H9 (cell line): ENCODE data around the gene SNTG2. TPM values are rescaled to one million over a fixed set of nuclear protein-coding genes. Genes with fewer than 3 reads are reported as not detected.

Source experiments
- DNase-seq: peaks from one replicate; pipeline ENCODE4 v3.0.0-alpha.2; 2017
- H2AFZ ChIP-seq: one replicate; pipeline ENCODE4 v1.6.1; 2013; ENCODE audit warnings: mild to moderate bottlenecking, low read length, control low read depth, moderate library complexity
- H2AK5ac ChIP-seq: 2 replicates; pipeline ENCODE4 v1.6.1; 2013; ENCODE audit warnings: low read length, control low read depth, mixed read lengths; ENCODE audit not compliant: insufficient read length
- H2BK120ac ChIP-seq: one replicate; pipeline ENCODE4 v1.6.1; 2013; ENCODE audit warnings: low read depth, mild to moderate bottlenecking, low read length, control low read depth, inconsistent platforms; ENCODE audit not compliant: poor library complexity, severe bottlenecking
- H2BK12ac ChIP-seq: 2 replicates; pipeline ENCODE4 v1.6.1; 2013; ENCODE audit warnings: low read length, control low read depth, mixed read lengths, low read depth; ENCODE audit not compliant: insufficient read length
- H2BK15ac ChIP-seq: 2 replicates; pipeline ENCODE4 v1.6.1; 2013; ENCODE audit warnings: low read depth, low read length, control low read depth
- H2BK20ac ChIP-seq: one replicate; pipeline ENCODE4 v1.6.1; 2013; ENCODE audit warnings: low read depth, mild to moderate bottlenecking, low read length, control low read depth, inconsistent platforms; ENCODE audit not compliant: poor library complexity, severe bottlenecking
- H2BK5ac ChIP-seq: 2 replicates; pipeline ENCODE4 v1.6.1; 2013; ENCODE audit warnings: low read length, control low read depth, mixed read lengths; ENCODE audit not compliant: insufficient read length
- H3K14ac ChIP-seq: 2 replicates; pipeline ENCODE4 v1.6.1; 2013; ENCODE audit warnings: low read length, control low read depth; ENCODE audit not compliant: insufficient read depth
- H3K18ac ChIP-seq: 2 replicates; pipeline ENCODE4 v1.6.1; 2013; ENCODE audit warnings: low read depth, mild to moderate bottlenecking, mixed read lengths, low read length, control low read depth; ENCODE audit not compliant: insufficient read length
- H3K23ac ChIP-seq: 2 replicates; pipeline ENCODE4 v1.6.1; 2013; ENCODE audit warnings: low read length, control low read depth, mixed read lengths, low read depth; ENCODE audit not compliant: insufficient read length
- H3K23me2 ChIP-seq: 2 replicates; pipeline ENCODE4 v1.6.1; 2013; ENCODE audit warnings: low read depth, mild to moderate bottlenecking, mixed read lengths, low read length, control low read depth; ENCODE audit not compliant: insufficient read length, poor library complexity, severe bottlenecking
- H3K27ac ChIP-seq: 2 replicates; pipeline ENCODE4 v1.5.1; 2013; ENCODE audit warnings: low read length, control low read depth, mixed read lengths, low read depth; ENCODE audit not compliant: insufficient read length
- H3K27me3 ChIP-seq: 2 replicates; pipeline ENCODE4 v1.6.1; 2013; ENCODE audit warnings: low read length, control low read depth, inconsistent platforms; ENCODE audit not compliant: insufficient read depth
- H3K4ac ChIP-seq: 2 replicates; pipeline ENCODE4 v1.6.1; 2013; ENCODE audit warnings: low read depth, mild to moderate bottlenecking, control low read depth, inconsistent platforms, low read length, moderate library complexity
- H3K4me1 ChIP-seq: 2 replicates; pipeline ENCODE4 v1.6.1; 2013; ENCODE audit warnings: low read length, control low read depth, inconsistent platforms; ENCODE audit not compliant: insufficient read depth
- H3K4me2 ChIP-seq: 2 replicates; pipeline ENCODE4 v1.6.1; 2013; ENCODE audit warnings: low read length, control low read depth, mixed read lengths; ENCODE audit not compliant: insufficient read length, insufficient read depth
- H3K56ac ChIP-seq: 2 replicates; pipeline ENCODE4 v1.6.1; 2013; ENCODE audit warnings: low read depth, mild to moderate bottlenecking, mixed read lengths, low read length, control low read depth; ENCODE audit not compliant: insufficient read length
- H3K79me1 ChIP-seq: 2 replicates; pipeline ENCODE4 v1.6.1; 2013; ENCODE audit warnings: low read depth, mild to moderate bottlenecking, moderate library complexity, low read length, control low read depth, inconsistent platforms; ENCODE audit not compliant: insufficient read depth, poor library complexity, severe bottlenecking
- H3K79me2 ChIP-seq: 2 replicates; pipeline ENCODE4 v1.6.1; 2013; ENCODE audit warnings: low read length, control low read depth, inconsistent platforms; ENCODE audit not compliant: insufficient read depth
- H3K9ac ChIP-seq: 2 replicates; pipeline ENCODE4 v1.6.1; 2013; ENCODE audit warnings: low read length, control low read depth, mixed read lengths; ENCODE audit not compliant: insufficient read length; ENCODE audit errors: extremely low read depth
- H3K9me3 ChIP-seq: one replicate; pipeline ENCODE4 v1.6.1; 2013; ENCODE audit warnings: low read depth, low read length, inconsistent platforms; ENCODE audit not compliant: control insufficient read depth
- H3T11ph ChIP-seq: one replicate; pipeline ENCODE4 v1.6.1; 2013; ENCODE audit warnings: mild to moderate bottlenecking, low read length, control low read depth, inconsistent platforms
- H4K20me1 ChIP-seq: one replicate; pipeline ENCODE4 v1.6.1; 2013; ENCODE audit not compliant: control insufficient read depth, insufficient read length, insufficient read depth
- H4K5ac ChIP-seq: 2 replicates; pipeline ENCODE4 v1.6.1; 2013; ENCODE audit warnings: low read depth, mild to moderate bottlenecking, mixed read lengths, low read length, control low read depth; ENCODE audit not compliant: insufficient read length
- H4K8ac ChIP-seq: replicated peaks from 2 replicates; pipeline ENCODE4 v1.6.1; 2013; ENCODE audit warnings: low read length, control low read depth, mixed read lengths, low read depth; ENCODE audit not compliant: insufficient read length
- H4K91ac ChIP-seq: 2 replicates; pipeline ENCODE4 v1.6.1; 2013; ENCODE audit warnings: low read depth, mild to moderate bottlenecking, moderate library complexity, mixed read lengths, low read length, control low read depth; ENCODE audit not compliant: insufficient read length
- H3K27ac Mint-ChIP-seq, 3 experiments: 2 replicates in 2 of 3; 3 replicates in 1 of 3; pipeline ENCODE4 v1.8.0; 2020 to 2021; ENCODE audit warnings: mixed read lengths in 3 of 3, mild to moderate bottlenecking in 1 of 3, moderate library complexity in 1 of 3
- H3K27me3 Mint-ChIP-seq: 2 replicates; pipeline ENCODE4 v1.8.0; 2021; ENCODE audit warnings: low read depth, mild to moderate bottlenecking, moderate library complexity, mixed read lengths
- H3K36me3 Mint-ChIP-seq, 3 experiments: 2 replicates in 2 of 3; 3 replicates in 1 of 3; pipeline ENCODE4 v1.8.0; 2020 to 2021; ENCODE audit warnings: low read depth in 3 of 3, mixed read lengths in 3 of 3; ENCODE audit not compliant: insufficient read depth in 1 of 3
- H3K4me1 Mint-ChIP-seq, 2 experiments: 2 replicates each; pipeline ENCODE4 v1.8.0; 2020; ENCODE audit warnings: mixed read lengths in 2 of 2
- H3K4me3 Mint-ChIP-seq, 2 experiments: 2 replicates in 1 of 2; 3 replicates in 1 of 2; pipeline ENCODE4 v1.8.0; 2020 to 2021; ENCODE audit warnings: mild to moderate bottlenecking in 2 of 2, mixed read lengths in 2 of 2, moderate library complexity in 1 of 2
- H3K9me3 Mint-ChIP-seq, 2 experiments: 2 replicates in 1 of 2; 3 replicates in 1 of 2; pipeline ENCODE4 v1.8.0; 2020; ENCODE audit warnings: mild to moderate bottlenecking in 2 of 2, mixed read lengths in 2 of 2, moderate library complexity in 1 of 2
- WGBS: extraction: QIAGEN DNeasy Blood & Tissue Kit; methylation state at CpG from one replicate; pipeline ENCODE4 v1.1.7; 2013; ENCODE audit warnings: missing lambda C conversion rate, low lambda C conversion rate, mixed read lengths; ENCODE audit not compliant: insufficient read length; ENCODE audit errors: extremely low coverage; 5-methylcytosine and 5-hydroxymethylcytosine counted together
- total RNA-seq: library from RNA; stranded (reverse); gene quantifications from 2 replicates; pipeline ENCODE4 v1.2.1, GENCODE V29; 2021
- TF ChIP-seq, protein P1 (sequence below): fragments of 200-600 bp; sonication (generic); conservative IDR thresholded peaks from 3 replicates; pipeline ENCODE4 v1.8.0; 2021; ENCODE audit warnings: antibody characterized with exemption, mild to moderate bottlenecking

The SNTG2 gene
- total RNA-seq, 1 experiment from 2014 or later: 13.2 TPM

DNA sequence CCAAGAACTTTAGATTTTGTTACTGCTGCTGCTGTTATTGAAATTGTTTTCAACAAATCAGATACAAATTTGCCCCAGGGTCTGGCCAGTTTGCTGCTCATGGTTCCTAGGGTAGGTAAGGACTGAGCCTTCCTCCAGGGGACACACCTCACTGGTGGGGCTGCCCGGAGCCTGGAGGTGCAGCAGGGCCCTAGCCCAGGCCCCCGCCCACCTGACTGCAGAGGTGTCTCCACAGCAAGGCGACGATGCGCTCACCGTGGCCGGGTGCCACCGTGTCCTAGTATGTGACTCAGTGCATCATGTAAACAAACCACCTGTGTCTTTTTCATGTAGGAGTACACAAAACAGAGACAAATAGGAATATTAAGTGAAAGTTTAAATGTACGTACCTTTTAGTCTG lies 309.1 kb downstream of the SNTG2 start:
- Mint-ChIP-seq H3K27ac (no peak overlapping the region), H3K4me1 (peaks cover 7% of the 10 kb centered on the region in 2 experiments; a peak in 3 of 4 replicates), H3K27me3 (peaks cover 7% of the 10 kb centered on the region), H3K9me3 (no peaks in the 10 kb centered on the region; a peak in 1 of 5 replicates), H3K36me3 (peaks cover 0 to 3% (median 0%) of the 10 kb centered on the region in 3 experiments; a peak in 3 of 7 replicates), H3K4me3 (no peak overlapping the region)
- no peaks in the 10 kb centered on the region for H3K79me2 ChIP-seq
- H2BK12ac ChIP-seq: no peak overlapping the region
- no peaks in the 10 kb centered on the region for H3K23me2 ChIP-seq
- H2BK5ac ChIP-seq: no peak overlapping the region
- no peak overlapping the region for H2BK15ac ChIP-seq
- H4K8ac ChIP-seq: no peak overlapping the region
- H4K5ac ChIP-seq: no peak overlapping the region
- no peak overlapping the region for H3K4ac ChIP-seq
- H4K91ac ChIP-seq: no peak overlapping the region
- no peak overlapping the region for H2AK5ac ChIP-seq
- H3K79me1 ChIP-seq: no peaks in the 10 kb centered on the region
- TF ChIP-seq, protein P1, sequence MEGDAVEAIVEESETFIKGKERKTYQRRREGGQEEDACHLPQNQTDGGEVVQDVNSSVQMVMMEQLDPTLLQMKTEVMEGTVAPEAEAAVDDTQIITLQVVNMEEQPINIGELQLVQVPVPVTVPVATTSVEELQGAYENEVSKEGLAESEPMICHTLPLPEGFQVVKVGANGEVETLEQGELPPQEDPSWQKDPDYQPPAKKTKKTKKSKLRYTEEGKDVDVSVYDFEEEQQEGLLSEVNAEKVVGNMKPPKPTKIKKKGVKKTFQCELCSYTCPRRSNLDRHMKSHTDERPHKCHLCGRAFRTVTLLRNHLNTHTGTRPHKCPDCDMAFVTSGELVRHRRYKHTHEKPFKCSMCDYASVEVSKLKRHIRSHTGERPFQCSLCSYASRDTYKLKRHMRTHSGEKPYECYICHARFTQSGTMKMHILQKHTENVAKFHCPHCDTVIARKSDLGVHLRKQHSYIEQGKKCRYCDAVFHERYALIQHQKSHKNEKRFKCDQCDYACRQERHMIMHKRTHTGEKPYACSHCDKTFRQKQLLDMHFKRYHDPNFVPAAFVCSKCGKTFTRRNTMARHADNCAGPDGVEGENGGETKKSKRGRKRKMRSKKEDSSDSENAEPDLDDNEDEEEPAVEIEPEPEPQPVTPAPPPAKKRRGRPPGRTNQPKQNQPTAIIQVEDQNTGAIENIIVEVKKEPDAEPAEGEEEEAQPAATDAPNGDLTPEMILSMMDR: no peak
- no peaks in the 10 kb centered on the region for H3K4me1 ChIP-seq
- no peak overlapping the region for H2BK120ac ChIP-seq
- no peak overlapping the region for H3K4me2 ChIP-seq
- H3K18ac ChIP-seq: no peak overlapping the region
- no peak overlapping the region for H2AFZ ChIP-seq
- H3K14ac ChIP-seq: no peak overlapping the region
- no peak overlapping the region for H3K56ac ChIP-seq
- H3T11ph ChIP-seq: no peak overlapping the region
- H2BK20ac ChIP-seq: no peak overlapping the region
- H3K23ac ChIP-seq: no peak overlapping the region
- H4K20me1 ChIP-seq: no peaks in the 10 kb centered on the region
- WGBS: no CpG with 5 or more reads among the region's 9 CpGs
- no peak for DNase-seq
- H3K9me3 ChIP-seq: no peaks in the 10 kb centered on the region
- no peak overlapping the region for H3K9ac ChIP-seq
- H3K27me3 ChIP-seq: no peaks in the 10 kb centered on the region
- no peak overlapping the region for H3K27ac ChIP-seq
